CD14-positive monocyte (primary cell): Measurements from ENCODE around the gene FBH1. TPM values are rescaled to one million over a fixed set of nuclear protein-coding genes. Genes with fewer than 3 reads are reported as not detected.

Source experiments
- DNase-seq, 3 donors: peaks; one replicate each; pipeline ENCODE4 v3.0.0-alpha.2; 2011 to 2022
- H2AFZ ChIP-seq: 2 replicates; pipeline ENCODE4 v1.6.0; 2012; ENCODE audit warnings: mild to moderate bottlenecking, low read depth, low read length, inconsistent platforms; ENCODE audit not compliant: insufficient read depth, poor library complexity, severe bottlenecking
- H3K27ac ChIP-seq, 2 donors: 1 replicate in 1 of 2; 2 replicates in 1 of 2; pipeline ENCODE4 v1.5.1; 2012 to 2013; ENCODE audit warnings: low read length in 2 of 2, control low read depth in 1 of 2, inconsistent platforms in 1 of 2, low read depth in 1 of 2, mild to moderate bottlenecking in 1 of 2
- H3K27me3 ChIP-seq, 2 donors: one replicate each; pipeline versions ENCODE4 v1.6.0 to v1.6.1; 2011 to 2013; ENCODE audit warnings: low read length in 2 of 2; ENCODE audit not compliant: control insufficient read depth in 2 of 2, insufficient read depth in 2 of 2
- H3K36me3 ChIP-seq, 2 donors: replicated peaks in 1 of 2; 1 replicate in 1 of 2; 2 replicates in 1 of 2; pipeline versions ENCODE4 v1.5.1 to v1.6.1; 2012 to 2013; ENCODE audit warnings: low read length in 2 of 2, control low read depth in 1 of 2, inconsistent platforms in 1 of 2, mild to moderate bottlenecking in 1 of 2; ENCODE audit not compliant: insufficient read depth in 2 of 2, control insufficient read depth in 1 of 2
- H3K4me1 ChIP-seq, 2 donors: 1 replicate in 1 of 2; 2 replicates in 1 of 2; pipeline versions ENCODE4 v1.5.1 to v1.6.1; 2012 to 2013; ENCODE audit warnings: low read length in 2 of 2, control low read depth in 1 of 2, inconsistent platforms in 1 of 2, mild to moderate bottlenecking in 1 of 2, moderate library complexity in 1 of 2; ENCODE audit not compliant: insufficient read depth in 2 of 2, control insufficient read depth in 1 of 2
- H3K4me2 ChIP-seq: replicated peaks from 2 replicates; pipeline ENCODE3; 2012; ENCODE audit warnings: low read length, moderate library complexity, mild to moderate bottlenecking; ENCODE audit not compliant: poor library complexity, severe bottlenecking; ENCODE audit errors: extremely low read depth
- H3K4me3 ChIP-seq, 3 experiments: fragments of 200-600 bp in 1 of 3; sonication (generic) in 1 of 3; replicated peaks in 1 of 3; 1 replicate in 2 of 3; 2 replicates in 1 of 3; pipeline ENCODE4 v1.5.1; 2011 to 2013; ENCODE audit warnings: low read length in 3 of 3, mild to moderate bottlenecking in 3 of 3, control low read depth in 2 of 3, low read depth in 2 of 3, inconsistent platforms in 1 of 3, moderate library complexity in 1 of 3
- H3K79me2 ChIP-seq: 2 replicates; pipeline ENCODE4 v1.6.0; 2012; ENCODE audit warnings: mild to moderate bottlenecking, control low read depth, inconsistent platforms, low read length, moderate library complexity; ENCODE audit not compliant: insufficient read depth
- H3K9ac ChIP-seq: 2 replicates; pipeline ENCODE4 v1.6.0; 2017; ENCODE audit warnings: low read length, mild to moderate bottlenecking; ENCODE audit not compliant: insufficient read depth, poor library complexity, severe bottlenecking
- H3K9me3 ChIP-seq, 2 donors: replicated peaks in 1 of 2; 1 replicate in 1 of 2; 2 replicates in 1 of 2; pipeline versions ENCODE4 v1.5.1 to v1.6.1; 2012 to 2013; ENCODE audit warnings: low read length in 2 of 2, control low read depth in 1 of 2; ENCODE audit not compliant: control insufficient read depth in 1 of 2, insufficient read depth in 1 of 2
- H4K20me1 ChIP-seq: 2 replicates; pipeline ENCODE4 v1.6.0; 2012; ENCODE audit warnings: mild to moderate bottlenecking, low read length, control low read depth, moderate library complexity; ENCODE audit not compliant: insufficient read depth
- H3K27ac Mint-ChIP-seq, 7 donors: one replicate each; pipeline ENCODE4 v1.8.0; 2020; ENCODE audit warnings: mild to moderate bottlenecking in 7 of 7, mixed read lengths in 7 of 7, moderate library complexity in 6 of 7, inconsistent platforms in 2 of 7
- H3K27me3 Mint-ChIP-seq, 3 donors: one replicate each; pipeline ENCODE4 v1.8.0; 2021 to 2022; ENCODE audit warnings: low read depth in 3 of 3, mild to moderate bottlenecking in 3 of 3, mixed read lengths in 3 of 3, moderate library complexity in 3 of 3, inconsistent platforms in 1 of 3
- H3K36me3 Mint-ChIP-seq, 2 donors: one replicate each; pipeline ENCODE4 v1.8.0; 2020; ENCODE audit warnings: mixed read lengths in 2 of 2, inconsistent platforms in 1 of 2, mild to moderate bottlenecking in 1 of 2
- H3K4me1 Mint-ChIP-seq: one replicate; pipeline ENCODE4 v1.8.0; 2020; ENCODE audit warnings: mild to moderate bottlenecking, mixed read lengths
- H3K4me3 Mint-ChIP-seq, 2 donors: one replicate each; pipeline ENCODE4 v1.8.0; 2020; ENCODE audit warnings: mild to moderate bottlenecking in 2 of 2, mixed read lengths in 2 of 2, moderate library complexity in 1 of 2
- H3K9me3 Mint-ChIP-seq, 7 donors: one replicate each; pipeline ENCODE4 v1.8.0; 2020 to 2022; ENCODE audit warnings: mixed read lengths in 7 of 7, mild to moderate bottlenecking in 6 of 7, moderate library complexity in 6 of 7, inconsistent platforms in 2 of 7
- WGBS: methylation state at CpG from one replicate; pipeline ENCODE4 v1.1.5; 2013; ENCODE audit warnings: missing lambda C conversion rate; ENCODE audit not compliant: insufficient coverage; 5-methylcytosine and 5-hydroxymethylcytosine counted together
- intact Hi-C, 2 donors: fragments of 100-400 bp; cut with micrococcal nuclease; formaldehyde crosslinking; loops; one replicate each; pipeline versions ENCODE4 v1.15.0 to v1.15.1; 2023
- polyA plus RNA-seq, 3 donors: library from polyadenylated mRNA; depleted of rRNA in 1 of 3; unstranded in 2 of 3; stranded (reverse) in 1 of 3; fragments of 300-500 nt in 2 of 3; fragments of >200 nt in 1 of 3; fragmentation: Illumina TruSeq in 2 of 3; gene quantifications; 1 replicate in 2 of 3; 2 replicates in 1 of 3; pipeline ENCODE4 v1.2.3, GENCODE V29; 2012 to 2021
- TF ChIP-seq, protein P1 (sequence below): fragments of 200-600 bp; IDR thresholded peaks from one replicate; pipeline ENCODE4 v1.8.0; 2022; ENCODE audit warnings: antibody characterized with exemption, mild to moderate bottlenecking

Gene FBH1
- polyA plus RNA-seq, 3 donors, result 33.9 to 73.3 (median 48.3) TPM

DNA sequence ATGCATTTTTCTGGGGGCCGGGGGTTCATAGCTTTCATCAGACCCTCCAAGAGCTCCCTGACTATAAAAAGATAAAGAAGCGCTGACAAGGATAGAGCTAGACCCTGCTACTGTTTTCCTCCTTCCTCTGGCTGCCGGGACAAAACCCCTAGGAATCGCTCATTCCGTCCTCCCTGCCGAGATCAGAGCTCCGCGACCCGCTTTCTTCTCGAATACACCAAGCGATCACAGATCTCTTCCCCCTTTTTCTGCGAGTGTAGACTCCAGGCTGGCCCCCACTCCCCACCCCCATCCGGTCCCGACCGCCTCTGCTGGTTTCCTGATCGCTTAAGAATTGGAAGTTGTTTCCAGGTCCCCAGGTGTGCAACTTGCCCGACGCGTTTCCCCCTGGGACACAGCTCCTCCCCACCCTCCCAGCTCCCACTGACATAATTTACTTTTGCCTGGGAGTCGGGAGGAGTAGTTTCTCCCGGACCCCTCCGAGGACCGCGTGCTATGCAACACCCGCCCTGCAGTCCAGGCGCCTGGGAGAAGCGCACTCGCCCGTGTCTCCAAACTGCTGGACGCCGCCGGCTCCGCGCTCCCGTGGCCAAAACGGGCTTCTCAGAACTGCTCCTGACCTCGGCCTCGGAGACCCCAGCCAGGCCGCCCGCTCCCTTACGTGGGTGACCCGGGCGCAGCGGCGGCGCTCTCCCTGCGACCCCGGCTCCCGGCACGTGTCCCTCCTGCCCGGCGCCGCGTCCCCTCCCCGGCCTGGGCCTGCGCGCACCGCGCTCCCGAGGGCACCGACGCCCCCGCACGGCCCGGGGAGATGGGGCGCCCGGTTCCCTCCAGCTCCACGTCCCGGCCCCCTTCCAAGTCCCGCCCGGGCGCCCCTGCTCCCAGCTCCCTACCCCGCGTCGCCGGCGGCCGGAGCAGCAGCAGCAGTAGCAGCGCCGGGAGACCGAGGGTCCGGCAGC lies 86.7 kb downstream of the FBH1 start:
- Mint-ChIP-seq H3K4me1 (peaks cover 29% of the 10 kb centered on the region), H3K27ac (peak overlapping the region; percentile 89 to 95 (median 93)), H3K4me3 (peak overlapping the region; percentile 98 to 99), H3K27me3 (peaks cover 5 to 8% (median 7%) of the 10 kb centered on the region in 3 donors), H3K36me3 (peaks cover 0 to 7% of the 10 kb centered on the region in 2 donors), H3K9me3 (no peaks in the 10 kb centered on the region)
- Histone ChIP-seq H3K36me3 (no peaks in the 10 kb centered on the region), H3K27ac (peak overlapping the region; percentile 68 to 86), H3K79me2 (peaks cover 39% of the 10 kb centered on the region), H3K27me3 (peaks cover 0 to 3% of the 10 kb centered on the region in 2 donors), H4K20me1 (peaks cover 3% of the 10 kb centered on the region), H3K4me2 (peak overlapping the region; percentile 97), H3K4me1 (peaks cover 17 to 28% of the 10 kb centered on the region in 2 donors), H3K4me3 (peak overlapping the region; percentile 71 to 97 (median 96)), H3K9me3 (no peaks in the 10 kb centered on the region), H2AFZ (peak overlapping the region; percentile 95), H3K9ac (peak overlapping the region; percentile 86)
- WGBS, result under 1% methylated on average over 76 of the region's 82 CpGs
- DNase-seq, result peak; percentile 13 to 30 (median 18)
- intact Hi-C loops, result loop anchor here in 1 of 2 donors (2.0 to 10.0 kb wide), 2 partner anchors 88 to 292 kb away; partner anchors contain the start of genes ANKRD16 and TASOR2
- TF ChIP-seq, protein P1, sequence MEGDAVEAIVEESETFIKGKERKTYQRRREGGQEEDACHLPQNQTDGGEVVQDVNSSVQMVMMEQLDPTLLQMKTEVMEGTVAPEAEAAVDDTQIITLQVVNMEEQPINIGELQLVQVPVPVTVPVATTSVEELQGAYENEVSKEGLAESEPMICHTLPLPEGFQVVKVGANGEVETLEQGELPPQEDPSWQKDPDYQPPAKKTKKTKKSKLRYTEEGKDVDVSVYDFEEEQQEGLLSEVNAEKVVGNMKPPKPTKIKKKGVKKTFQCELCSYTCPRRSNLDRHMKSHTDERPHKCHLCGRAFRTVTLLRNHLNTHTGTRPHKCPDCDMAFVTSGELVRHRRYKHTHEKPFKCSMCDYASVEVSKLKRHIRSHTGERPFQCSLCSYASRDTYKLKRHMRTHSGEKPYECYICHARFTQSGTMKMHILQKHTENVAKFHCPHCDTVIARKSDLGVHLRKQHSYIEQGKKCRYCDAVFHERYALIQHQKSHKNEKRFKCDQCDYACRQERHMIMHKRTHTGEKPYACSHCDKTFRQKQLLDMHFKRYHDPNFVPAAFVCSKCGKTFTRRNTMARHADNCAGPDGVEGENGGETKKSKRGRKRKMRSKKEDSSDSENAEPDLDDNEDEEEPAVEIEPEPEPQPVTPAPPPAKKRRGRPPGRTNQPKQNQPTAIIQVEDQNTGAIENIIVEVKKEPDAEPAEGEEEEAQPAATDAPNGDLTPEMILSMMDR, result no peak

DNA sequence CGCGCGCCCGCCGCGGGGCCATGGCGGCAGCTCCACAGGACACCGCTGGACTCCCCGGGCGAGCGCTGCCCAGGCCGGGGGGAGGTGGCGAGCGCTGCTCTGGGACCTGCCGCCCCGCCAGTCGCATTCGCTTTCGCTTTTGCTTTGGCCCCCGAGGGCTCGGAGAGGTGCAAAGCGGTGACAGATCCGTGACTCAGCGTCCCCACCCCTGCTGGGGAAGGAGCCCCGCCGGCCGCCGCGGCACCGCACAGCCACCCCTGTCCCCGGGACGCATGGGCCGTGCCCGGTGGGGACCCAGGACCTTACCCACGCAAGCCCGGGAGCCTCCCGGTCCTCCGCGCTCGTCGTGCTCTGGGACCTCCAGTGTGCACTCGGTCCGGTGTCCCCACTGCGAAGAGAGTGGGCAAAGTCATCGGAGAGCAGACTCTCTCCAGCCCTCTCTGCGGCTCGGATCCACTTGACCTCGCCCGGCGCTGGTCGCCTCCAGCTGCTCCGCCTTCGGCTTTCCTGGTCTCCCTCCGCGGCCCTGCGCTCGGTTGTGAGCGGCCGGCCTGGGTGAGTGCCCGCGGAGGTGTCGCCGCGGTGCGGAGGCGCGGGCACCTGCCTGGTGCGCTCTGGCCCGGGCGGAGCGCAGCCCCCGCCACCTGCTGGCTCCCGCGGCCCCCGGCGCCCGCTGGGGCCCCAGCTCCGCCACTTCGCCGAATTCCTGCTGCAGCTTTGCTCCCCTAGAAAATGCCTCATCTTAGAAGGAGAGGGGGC lies 87.6 kb downstream of the FBH1 start, which contains the start of gene IL15RA:
Gene IL15RA, minus strand, starts transcription at position 73 of the 759 bp plus-strand sequence. Its CDS starts 51 bp downstream, at position 22.
- peak within 1 kb of the TSS; percentile 89 to 95 (median 93) for H3K27ac Mint-ChIP-seq
- H3K4me1 Mint-ChIP-seq, result peaks cover 25% of the 10 kb centered on the region
- Histone ChIP-seq H2AFZ (peak within 1 kb of the TSS; percentile 95), H3K9ac (peak within 1 kb of the TSS; percentile 86), H3K27me3 (peaks cover 0 to 3% of the 10 kb centered on the region in 2 donors), H3K4me3 (peak within 1 kb of the TSS; percentile 71 to 97 (median 96)), H3K79me2 (peaks cover 36% of the 10 kb centered on the region), H3K27ac (peak within 1 kb of the TSS; percentile 68 to 86), H4K20me1 (no peaks in the 10 kb centered on the region), H3K4me1 (peaks cover 13 to 25% of the 10 kb centered on the region in 2 donors), H3K9me3 (no peaks in the 10 kb centered on the region), H3K36me3 (no peaks in the 10 kb centered on the region), H3K4me2 (peak within 1 kb of the TSS; percentile 97)
- peaks cover 5 to 8% (median 7%) of the 10 kb centered on the region in 3 donors for H3K27me3 Mint-ChIP-seq
- intact Hi-C loops, result loop anchor here in 1 of 2 donors (2.0 to 10.0 kb wide), 2 partner anchors 89 to 293 kb away; partner anchors contain the start of genes ANKRD16 and TASOR2
- H3K4me3 Mint-ChIP-seq, result peak within 1 kb of the TSS; percentile 98 to 99
- peaks cover 0 to 7% of the 10 kb centered on the region in 2 donors for H3K36me3 Mint-ChIP-seq
- TF ChIP-seq, protein P1, result no peak
- H3K9me3 Mint-ChIP-seq, result no peaks in the 10 kb centered on the region
- peak; percentile 78 to 90 (median 80) for DNase-seq
- WGBS, result under 1% methylated on average over 75 of the region's 80 CpGs
